CD4-positive, alpha-beta T cell treated with Interleukin-15 for 1 hour (primary cell): ENCODE results near the gene TMCO5A.

Experiments used
- DNase-seq: peaks from one replicate; pipeline ENCODE4 v3.0.0-alpha.2; 2020

The TMCO5A gene

DNA sequence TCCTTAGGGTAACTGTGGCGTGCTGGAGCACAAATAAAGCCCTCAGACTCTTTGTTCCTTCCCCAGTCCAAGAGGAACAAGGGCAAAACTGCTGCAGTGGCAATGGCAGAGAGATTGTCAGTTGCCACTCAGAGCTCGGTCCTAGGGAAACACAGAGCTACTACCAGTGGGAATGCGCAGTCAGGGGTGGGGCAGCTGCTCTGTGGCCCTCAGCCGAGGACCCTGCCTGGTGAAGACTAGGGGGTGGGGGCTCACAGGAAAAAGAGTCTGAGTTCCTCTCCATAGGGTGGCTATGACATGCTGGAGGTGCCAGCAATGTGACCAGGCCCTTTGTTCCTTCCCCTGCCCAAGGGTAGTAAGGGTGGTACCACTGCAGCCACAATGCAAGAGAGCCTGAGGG lies 43.8 kb downstream of the TMCO5A start:
- no peak for DNase-seq

DNA sequence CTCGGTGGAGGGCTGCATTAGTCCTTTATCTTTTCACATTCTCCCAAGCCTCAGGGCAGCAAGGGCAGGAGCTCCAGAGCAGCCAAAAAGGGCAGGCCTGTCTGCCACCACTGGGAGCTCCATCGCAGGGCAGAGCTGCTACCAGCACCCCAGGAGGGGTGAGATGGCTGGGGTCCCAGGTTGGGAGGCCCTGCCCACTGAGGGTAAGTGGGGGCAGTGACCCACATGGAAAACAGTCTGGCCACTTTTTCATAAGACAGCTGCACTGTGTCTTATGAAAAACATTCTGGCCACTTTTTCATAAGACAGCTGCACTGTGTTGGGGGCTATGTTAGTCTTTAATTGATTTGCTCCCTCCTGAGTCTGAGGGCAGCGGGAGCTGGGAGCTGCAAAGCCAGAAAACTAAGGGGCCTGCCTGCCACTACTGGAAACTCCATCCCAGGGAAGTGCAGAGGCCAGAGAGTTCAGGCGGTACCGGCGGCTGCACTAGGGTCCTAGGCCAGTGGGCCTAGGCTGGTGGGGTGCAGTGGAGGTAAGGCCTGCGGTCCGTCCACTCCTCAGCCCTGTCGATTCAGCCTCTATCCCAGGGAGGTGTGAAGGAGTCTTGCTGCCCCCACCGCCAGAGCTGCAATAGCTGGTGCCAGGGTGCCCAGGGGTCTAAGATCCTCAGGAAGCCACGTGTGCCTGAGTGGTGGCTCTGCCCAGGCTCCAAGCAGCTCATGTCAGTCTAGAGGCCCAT lies 45.4 kb downstream of the TMCO5A start:
- no peak for DNase-seq

DNA sequence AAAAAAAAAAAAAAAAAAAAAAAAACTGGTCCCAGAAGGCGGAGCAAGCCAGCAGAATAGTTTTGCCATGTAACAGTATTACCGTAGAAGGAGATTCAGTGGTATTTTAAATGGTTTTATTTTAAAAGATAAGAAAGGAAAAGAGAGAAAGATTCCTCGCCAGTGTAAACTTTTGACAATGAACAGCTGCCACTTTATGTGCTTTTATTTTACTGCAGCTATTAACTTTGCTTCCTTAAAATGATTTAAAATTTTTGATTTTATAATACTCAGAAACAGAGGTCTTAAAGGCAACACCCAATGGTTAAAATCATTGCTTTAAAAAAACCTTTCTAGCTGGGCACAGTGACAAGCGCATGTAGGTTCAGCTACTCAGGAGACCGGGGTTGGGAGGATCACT lies 46.8 kb downstream of the TMCO5A start:
- no peak for DNase-seq

DNA sequence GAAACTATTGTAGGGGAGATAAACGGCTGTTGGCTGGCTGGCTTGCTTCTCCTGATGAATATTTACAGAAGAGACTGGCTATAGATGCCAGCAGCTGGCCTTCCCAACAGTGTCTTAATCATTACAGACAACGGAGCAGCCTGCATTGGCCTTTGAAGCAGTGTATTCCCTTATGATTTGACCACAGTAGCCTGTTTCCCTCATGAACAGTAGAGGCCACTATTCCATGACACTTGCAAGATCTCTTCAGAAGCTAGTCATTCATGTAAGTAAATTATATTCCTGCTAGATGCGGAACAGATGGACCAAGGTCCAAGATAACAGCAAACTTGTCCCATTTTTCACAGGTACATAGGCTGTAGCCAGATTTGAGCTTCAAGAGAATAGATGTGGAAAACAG lies 47.3 kb downstream of the TMCO5A start:
- no peak for DNase-seq

DNA sequence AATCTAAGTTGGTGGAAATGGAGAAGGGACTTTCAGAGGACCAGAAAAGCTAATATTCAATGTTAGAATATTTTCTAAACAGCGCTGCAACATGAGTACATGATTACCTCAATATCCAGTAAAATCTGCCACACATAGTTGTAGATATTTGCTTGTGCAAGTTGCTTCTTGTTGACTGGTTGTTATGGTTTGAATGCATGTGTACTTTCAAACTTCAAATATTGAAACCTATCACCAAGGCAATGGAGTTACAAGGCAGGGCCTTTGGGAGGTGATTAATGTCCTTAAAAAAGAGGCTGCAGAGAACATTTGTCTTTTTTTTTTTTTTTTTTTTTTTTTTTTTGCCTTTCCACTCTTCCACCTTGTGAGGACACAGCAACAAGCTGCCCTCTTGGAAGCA lies 49.9 kb downstream of the TMCO5A start:
- no peak for DNase-seq

DNA sequence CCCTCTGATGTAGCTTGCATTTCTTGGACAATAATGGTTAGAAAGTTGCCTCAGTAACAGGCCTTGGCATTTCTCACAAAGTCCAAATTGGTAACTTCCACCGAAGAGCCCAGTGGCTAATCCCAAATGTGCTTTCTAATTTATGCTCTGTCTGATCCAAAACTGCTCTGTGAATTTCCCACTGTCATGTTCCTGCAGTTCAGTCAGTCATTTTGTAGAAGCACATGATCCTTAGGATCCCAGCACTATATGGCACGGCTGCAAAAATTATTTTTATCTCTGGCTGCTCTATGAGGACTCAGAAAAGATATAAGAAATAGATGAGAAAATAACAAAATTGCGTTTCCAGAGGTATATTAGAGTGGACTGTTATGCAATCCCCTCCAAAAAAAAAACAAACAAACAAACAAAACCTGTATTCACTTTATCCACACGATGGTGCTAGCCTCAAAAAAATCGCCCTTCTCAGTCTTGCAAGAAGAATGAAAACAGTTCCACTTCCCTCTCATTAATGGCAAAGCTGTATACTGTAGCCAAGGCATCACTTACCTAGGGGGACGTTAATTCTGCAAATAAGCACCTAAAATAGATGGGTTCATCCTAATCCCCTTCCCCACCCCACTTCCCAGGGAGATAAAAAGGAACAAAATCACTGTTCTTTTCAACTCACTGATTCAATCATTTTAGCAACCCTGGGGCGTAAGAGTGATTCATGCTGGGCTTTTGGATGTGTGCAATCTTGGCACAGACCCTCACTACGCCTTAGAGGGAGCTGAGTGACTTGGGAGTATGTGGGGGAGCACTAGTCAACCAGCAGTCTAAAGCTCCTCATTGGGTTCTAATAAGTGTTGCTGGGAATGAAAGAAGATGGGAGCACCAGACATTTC lies 61.3 kb downstream of the TMCO5A start:
- DNase-seq, result no peak
